GM21423 (cell line): ENCODE data around the gene CLEC16A.
A peak's percentile ranks its signal among the peaks of the same experiment; 100 is the strongest.

Source experiments
- ATAC-seq: cut with Tn5 transposase; IDR thresholded peaks from one replicate; pipeline ENCODE4 v1.9.1; 2021; ENCODE audit warnings: mild to moderate bottlenecking, moderate library complexity; ENCODE audit not compliant: unreplicated experiment

The CLEC16A gene

DNA sequence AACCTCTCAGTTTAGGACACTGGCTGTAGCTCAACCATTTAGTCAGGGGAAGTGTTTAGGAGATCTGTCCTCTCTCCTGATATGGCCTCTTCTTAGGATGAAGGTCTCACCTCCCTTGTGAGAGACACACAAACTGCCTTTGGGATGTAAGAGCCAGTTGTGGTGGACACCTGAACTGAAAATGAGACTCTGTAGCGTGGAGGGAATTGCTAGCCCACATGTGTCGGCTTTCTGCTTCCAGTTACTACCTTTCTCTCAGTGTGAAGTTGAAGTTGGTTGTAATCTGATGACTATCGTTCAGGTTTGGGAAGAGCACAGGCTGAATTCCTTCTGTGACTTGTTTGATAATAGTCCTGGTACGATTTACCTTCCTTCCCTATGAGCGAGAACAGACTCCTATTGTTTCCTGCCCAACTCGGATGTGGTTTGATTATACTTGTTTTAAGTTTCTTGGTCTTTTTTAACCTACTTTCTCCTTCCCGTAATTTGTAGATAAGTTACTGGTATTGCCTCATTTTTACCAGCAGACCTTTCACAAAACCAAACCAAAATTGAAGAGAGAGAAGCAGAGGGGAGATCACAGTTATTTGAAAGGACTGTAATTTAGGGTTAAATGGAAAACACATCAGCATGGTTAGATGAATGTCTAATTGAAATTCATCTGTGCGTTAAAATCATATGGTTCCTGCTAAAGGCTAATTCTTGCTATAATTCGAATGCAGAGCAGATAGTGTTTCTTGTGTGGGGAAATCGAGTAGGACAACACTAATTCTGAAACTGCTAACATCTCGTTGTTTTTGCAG, 43.2 kb downstream of the CLEC16A start:
- no peak for ATAC-seq

DNA sequence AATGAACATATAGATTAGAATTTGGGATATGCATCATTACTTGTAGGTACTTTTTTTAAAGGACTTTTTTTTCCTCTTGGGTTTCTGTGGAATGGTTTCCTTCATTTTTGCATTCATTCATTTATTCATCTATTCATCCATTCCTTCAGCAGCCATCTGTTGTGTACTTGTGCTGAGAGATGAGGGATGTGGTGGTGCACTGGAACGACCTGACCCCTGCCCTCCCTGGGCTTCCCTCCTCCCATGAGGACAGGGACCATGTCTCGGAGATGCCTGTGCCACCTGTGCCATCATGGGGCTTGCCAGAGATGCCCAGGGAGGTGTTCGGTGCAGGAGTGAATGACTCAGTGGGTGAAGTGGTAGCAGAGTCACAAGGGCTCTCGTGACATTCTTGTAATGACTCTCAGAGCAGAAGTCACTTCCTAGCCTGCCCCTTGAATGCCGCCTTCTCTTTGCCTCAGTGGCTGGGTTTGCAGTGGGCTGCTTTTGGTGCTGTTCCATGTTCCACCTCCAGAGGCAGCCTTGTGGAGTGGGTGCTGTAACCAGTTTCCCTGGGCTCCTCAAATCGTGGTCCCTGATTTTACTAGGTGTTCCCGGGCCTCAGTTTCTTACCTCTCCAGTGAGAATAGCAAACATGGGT, 43.9 kb downstream of the CLEC16A start:
- peak; percentile 45 for ATAC-seq

DNA sequence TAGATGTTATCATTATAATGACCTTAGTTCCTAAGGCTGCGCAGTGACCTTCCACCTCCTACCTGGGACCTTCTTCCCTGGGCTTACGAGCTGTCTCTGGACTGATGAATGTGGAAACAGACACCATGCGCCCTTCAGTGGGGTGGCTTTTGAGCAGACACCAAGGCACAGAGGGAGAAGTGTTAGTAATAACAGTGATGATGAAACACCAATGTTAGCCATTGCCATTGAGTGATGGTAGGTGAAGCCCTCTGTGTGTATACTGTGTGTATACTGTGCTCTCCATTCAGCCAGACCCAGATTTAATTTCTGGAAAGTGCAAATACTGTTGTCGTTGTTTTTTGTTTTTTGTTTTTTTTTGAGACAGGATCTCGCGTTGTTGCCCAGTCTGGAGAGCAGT, 44.5 kb downstream of the CLEC16A start:
- ATAC-seq = no peak

DNA sequence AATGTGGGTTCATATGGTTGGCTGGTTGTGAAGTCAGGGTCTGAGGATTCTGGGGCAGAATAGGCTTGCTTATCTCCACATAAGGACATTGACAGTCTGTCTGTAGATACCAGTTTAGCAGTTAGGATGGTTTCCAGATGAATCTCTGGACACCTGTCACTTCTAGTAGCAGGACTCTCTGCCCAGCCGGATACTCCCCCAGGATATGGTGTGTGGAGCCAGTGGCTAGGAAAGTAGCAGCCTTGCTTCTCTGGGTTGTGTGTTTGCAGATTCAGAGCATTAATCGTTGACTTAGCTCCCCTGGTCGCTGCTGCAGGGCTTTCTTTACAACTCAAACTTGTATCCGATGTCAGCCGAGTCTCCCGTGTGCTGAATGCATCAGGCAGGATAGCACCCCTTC, 45.2 kb downstream of the CLEC16A start:
- no peak for ATAC-seq

DNA sequence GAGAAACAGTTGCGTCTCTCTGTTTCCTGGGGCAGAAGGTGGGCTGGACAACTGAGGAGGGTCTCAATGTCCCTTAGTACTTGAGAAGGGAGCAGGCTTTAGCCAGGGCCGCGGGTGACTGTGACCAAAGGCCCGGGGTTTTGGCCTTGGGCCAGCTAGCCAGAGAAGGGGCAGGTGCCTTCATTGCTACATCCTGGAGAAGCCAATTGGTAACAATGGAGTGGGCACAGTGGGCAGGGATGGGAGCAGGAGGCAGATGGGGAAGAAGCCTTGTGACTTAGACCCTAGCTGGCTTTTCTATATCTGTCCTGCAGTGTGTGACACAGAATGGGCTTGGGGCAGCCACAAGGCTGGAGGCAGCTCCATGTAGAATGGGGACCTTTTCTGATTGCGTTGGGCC, 46.0 kb downstream of the CLEC16A start:
- ATAC-seq = no peak

DNA sequence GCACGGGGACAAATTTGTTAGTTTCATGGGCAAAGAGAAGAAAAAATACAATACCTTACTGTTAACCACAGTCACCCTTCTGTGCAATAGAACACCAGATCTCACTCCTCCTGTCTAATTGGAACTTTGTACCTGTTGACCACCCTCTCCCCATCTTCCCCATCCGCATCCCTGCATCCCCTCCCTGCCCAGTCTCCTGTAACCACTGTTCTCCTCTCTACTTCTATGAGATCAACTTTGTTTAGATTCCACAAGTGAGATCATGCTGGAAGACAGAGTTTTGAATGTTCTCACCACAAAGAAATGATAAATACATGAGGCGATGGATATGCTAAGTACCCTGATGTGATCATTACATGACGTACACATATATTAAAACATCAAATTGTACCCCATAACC, 47.7 kb downstream of the CLEC16A start:
- ATAC-seq = no peak

DNA sequence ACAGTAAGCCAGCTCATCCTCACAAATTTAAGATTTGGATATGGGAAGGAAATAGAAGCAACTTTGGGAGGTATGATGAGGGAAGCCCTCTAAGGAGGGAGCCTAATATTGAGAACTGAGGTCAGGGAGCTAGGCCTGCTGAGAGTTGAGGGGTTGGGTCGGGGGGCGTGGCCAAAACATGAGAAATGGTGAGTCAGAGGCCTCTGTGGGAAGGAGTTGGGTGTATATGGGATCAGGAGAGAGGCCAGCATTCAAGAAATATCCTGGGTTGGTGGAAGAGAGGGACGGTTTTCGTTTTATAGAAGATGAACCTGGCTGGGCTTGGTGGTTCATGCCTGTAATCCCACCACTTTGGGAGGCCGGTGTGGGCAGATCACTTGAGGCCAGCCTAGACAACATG, 48.4 kb downstream of the CLEC16A start:
- ATAC-seq = no peak

DNA sequence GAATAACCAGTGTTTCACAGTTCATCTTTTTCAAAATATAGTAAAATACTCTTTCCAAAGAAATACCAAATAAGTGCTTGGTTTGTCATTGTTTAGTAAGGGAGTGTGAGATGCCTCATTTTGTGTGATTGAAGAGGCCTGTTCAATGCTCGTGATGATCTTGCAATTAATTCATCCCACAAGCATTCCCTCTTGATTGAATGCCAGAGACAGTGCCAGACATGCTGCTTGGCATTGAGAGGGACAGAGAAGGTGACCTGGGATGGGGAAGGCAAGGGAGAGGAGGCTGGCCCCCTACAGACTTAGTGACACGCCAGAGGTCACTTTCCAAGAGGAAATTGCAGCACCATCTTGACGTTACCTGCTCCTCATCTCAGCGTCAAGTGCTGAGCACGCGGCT, 49.3 kb downstream of the CLEC16A start:
- no peak for ATAC-seq

DNA sequence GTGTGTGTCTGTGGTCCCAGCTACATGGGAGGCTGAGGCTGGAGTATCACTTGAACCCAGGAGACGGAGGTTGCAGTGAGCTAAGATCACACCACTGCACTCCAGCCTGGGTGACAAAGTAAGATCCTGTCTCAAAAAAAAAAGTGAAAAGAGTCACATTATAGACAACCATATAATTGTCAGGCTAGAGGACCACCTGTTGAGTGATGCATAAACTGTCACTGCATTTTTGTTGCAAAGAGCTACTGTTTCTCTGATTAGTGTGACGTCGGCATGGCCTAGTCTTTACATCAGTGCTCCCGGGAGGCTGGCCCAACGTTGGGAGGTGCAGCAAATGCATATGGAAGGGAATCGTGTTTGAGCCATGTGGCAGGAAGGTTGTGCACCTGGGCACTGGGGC, 50.2 kb downstream of the CLEC16A start:
- no peak for ATAC-seq

DNA sequence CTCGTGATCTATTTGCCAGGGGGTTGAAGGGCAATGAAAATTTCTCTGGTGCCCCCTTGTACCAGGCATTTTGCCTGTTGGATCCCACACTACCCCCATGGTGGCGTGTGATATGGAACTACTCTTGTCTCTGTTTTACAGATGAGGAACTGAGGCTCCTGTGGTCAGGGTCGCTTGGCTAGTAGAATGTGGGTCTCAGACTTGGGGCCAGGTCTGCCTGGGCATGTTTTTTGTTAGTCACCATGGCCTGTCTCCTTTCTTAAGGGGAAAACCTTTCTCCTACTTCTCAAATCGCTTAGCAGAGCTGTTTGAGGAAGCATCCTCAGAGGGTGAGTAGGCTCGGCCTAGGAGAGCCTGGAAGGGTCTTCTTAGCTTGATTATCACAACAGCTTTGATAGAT, 51.2 kb downstream of the CLEC16A start:
- ATAC-seq = no peak

DNA sequence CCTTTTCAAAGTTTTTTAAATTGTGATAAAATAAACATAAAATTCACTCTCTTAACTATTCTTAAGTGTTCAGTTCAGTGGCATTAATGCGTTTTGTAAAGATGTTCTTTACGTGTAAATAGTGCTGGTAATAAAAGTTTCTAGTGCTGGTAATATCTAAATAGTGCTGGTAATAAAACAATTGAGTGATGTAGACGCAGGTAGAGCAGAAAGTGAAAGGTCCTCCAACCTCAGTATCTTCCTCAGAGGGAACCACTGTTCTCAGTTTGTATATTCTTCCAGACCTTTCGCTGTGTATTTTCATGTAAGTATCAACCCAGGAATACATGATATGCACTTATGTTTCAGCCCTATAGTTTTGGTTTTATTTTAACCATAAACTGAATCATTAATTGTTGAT, 53.1 kb downstream of the CLEC16A start:
- ATAC-seq = no peak

DNA sequence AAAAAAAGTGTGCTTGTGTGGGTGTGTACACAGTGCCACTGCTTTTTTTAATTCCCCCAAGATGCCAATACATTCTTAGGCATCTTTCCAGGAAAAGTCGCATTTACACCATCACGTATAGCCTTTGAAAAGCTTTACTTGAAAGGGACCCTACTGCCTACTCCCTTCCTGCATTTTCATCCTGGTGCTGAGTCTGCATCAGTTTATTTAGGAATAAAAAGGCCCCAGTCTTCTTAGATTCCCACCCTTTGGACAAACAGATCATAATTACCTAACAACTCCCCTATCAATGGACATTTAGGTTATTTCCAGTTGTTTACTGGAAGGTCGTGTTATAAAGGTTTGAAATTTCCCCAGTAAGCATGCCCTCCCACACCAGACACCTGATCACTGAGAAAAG, 54.9 kb downstream of the CLEC16A start:
- ATAC-seq = no peak

DNA sequence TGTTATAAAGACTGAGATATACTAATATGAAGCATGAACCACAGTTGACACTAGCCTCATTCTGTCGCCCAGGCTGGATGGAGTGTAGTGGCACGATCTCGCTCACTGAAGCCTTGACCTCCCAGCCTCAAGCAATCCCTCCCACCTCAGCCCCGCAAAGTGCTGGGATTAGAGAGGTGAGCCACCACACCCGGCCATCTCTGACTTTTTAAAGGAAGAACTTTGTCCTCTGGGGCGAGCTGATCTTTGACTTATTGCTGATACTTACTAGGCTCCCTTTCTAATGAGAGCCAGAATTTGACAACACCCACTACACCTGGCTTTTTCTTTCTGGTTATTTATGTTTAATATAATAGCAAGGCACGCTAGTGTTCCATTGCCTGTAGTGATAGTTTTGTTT, 57.2 kb downstream of the CLEC16A start:
- ATAC-seq = no peak

DNA sequence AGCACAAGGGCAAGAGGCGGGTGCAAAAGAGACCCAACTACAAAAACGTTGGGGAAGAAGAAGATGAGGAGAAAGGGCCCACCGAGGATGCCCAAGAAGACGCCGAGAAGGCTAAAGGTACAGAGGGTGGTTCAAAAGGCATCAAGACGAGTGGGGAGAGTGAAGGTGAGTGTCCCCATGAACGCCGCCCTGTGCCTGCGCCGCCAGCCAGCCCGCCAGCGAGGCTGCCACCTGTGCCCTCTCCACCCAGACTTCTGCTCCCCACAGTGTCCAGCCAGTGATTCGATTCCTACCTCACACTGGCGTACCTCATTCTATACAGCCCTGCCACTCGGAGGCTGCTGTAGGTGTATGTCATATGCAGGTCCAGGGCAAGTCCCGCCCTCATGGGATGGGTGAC, 58.8 kb downstream of the CLEC16A start:
- ATAC-seq = no peak

DNA sequence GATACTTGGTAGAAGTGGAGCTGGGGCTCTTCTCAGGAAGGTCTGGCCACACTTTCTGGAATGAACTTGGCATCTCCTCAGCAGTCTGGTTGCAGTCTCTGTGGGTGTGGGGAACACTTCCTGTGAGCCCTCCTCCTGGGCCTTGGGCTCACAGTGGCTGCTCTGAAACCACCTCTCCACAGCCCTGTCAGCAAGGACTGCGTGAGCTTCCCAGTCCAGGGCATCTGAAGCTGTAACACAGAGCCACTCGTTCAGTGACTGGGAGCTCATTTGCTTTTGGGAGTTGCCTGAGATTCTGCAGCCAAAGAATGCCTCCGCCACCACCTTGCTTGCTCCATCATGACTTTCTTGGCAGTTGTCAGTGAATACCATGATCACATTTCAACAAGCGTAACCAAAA, 60.0 kb downstream of the CLEC16A start:
- no peak for ATAC-seq

DNA sequence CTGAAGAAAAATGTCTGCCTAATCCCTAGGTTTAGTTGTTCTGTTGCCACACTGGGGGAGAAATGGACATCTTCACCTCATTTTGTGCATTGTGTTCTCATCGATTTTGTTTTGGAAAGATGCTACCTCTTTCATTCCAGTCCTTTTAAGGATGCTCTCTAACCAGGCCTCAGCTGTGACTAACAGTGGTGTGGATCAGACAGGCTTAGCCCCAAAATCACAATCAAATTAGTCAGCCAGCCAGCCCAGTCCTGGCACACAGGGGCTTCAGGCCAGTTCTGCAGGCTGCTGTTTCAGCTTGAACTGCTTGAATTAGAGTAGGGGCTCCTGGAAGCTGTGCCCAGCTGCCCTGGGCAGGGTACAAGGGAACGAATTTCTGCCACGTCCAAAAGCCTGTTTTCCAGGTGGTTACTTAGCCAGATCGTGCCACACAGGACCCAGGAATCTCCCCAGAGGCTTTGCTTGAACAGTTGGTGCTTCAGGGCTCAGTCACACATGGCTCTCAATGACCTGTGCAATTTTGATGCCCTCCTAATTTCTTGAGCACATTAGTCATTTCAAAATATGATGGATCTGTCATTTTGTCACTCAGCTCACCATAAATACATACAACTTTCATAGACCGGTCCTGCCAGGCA, 60.7 kb downstream of the CLEC16A start:
- ATAC-seq = no peak

DNA sequence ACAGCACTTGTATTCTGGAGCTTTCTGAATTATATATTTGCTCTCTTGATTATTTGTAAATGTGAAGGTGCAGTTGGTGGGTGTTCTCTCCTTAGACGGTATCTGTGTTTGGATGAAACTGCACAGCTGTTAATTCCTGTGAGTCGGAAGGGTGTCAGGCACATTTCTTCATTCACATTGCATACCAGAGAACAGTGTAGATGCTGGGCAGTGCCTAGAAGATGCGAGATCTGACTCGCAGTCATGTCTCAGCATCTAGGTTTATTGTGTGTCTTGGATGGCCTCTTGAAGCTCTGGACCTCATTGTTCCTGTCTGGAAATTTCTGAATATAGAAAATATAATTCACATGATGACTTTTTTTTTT, 61.2 kb downstream of the CLEC16A start:
- no peak for ATAC-seq

DNA sequence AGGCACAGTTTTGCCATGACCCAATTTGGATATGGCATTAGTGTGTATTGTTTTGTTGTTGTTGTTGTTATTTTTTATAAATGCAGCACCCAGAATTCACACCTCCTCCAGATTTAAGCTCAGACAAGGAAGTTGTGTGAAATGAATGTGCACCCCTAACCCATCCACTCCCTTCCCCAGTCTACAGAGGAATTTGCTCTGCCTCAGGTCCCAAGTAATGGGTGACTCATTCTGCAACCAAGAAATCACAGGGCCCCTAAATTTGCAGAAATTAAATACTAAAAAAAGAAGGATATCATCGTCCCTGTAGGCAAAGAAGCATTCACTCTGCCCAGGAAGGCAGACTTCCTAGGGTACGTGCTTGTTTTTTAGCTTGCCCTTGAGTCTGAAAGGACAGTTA, 62.3 kb downstream of the CLEC16A start:
- no peak for ATAC-seq

DNA sequence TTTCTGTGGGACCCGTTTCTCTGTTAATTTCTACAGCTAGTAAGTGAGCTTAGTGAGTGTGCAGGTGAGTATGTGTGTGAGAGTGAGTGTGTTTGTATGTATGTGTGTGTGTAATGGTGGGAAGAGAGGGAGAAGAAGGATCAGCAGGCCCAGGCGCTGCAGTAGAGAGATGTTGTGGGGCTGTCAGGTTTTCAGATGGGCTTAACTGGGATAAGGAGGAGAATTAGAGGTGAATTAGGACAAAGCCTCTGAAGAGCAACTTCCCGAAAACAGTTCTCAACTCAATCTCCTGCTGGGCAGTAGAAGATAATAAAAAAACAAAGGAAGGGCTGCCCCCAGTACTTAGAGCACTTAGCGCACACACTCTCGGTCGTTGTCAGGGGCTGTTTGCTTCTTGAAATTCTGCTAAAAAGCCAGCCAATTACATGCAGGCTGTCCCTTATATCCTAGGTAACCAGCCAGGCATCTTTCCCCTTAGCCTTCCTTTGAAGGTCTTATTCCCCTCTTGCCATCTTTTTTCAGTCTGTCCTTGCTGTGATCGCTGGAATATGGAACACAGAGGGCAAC, 63.4 kb downstream of the CLEC16A start:
- no peak for ATAC-seq

DNA sequence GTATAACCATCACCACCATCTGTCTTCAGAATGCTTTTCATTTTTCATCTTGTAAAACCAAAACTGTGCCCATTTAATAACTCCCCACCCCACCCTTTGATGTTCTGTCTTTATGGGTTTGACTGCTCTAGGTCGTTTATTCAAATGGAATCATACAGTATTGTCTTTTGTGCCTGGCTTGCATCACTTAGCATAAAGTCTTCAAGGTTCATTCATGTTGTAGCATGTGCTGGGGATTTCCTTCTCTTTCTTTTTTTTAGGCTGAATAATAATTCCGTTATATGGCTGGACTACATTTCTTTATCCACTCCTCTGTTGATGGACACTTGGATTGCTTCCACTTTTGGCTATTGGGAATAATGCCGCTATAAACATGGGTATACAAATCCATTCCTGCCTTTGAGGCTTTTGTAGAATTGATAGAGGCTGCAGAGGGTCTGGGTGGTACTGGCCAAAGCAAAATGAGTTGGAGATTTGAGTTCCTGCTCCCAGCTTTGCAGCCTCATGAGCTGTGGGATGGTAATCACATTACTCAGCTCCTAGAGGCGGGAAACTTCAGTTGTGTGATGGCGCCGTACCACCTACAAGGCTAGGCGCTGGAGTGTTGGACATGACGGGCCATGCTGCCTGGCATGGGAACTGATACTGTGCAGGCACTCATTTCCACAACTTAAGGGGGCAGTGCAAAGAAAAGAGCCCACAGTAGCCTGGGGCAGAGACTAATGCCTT, 64.8 kb downstream of the CLEC16A start:
- no peak for ATAC-seq

DNA sequence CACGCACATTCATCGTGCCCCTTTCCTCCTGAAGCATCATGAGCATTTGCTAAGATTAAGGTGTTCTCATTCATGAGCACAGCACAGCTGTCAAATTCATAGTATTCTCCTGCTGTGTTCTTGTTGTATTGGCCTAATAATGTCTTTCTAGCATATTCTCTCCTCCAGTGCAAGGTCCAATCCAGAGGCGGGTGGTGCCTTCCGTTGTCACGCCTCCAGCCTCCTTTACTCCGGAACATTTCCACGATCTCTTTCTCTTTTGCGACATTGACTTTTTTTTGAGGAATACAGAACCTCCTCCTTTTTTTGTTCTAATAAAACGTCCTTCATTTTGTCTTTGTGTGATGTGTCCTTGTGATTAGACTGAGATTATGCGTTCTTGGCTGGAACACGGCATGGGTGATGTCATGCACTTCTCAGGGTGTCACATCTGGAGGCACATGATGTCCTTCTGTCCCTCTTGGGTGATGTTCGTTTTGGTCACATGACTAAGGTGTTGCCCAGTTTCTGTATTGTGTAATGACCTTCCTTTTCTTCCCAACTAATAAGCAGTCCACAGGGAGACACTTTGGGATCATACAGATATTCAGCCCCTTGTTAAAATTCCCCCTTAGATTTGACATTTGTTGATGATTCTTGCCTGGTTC, 66.3 kb downstream of the CLEC16A start:
- ATAC-seq = no peak
